Hepatocyte (in vitro differentiated cells): ENCODE data around the gene SPDYE16. TPM values are rescaled to one million over a fixed set of nuclear protein-coding genes. Genes with fewer than 3 reads are reported as not detected.

Experiments
- DNase-seq: peaks from one replicate; pipeline ENCODE4 v3.0.0-alpha.2; 2016; ENCODE audit warnings: low spot score
- H2AFZ ChIP-seq: fragments of 200-600 bp; sonication (generic); 2 replicates; pipeline ENCODE4 v1.6.0; 2016; ENCODE audit warnings: antibody characterized with exemption, mild to moderate bottlenecking
- H3K27ac ChIP-seq: fragments of 200-600 bp; sonication (generic); 2 replicates; pipeline ENCODE4 v1.5.1; 2016; ENCODE audit warnings: mild to moderate bottlenecking
- H3K27me3 ChIP-seq: fragments of 200-600 bp; sonication (generic); 2 replicates; pipeline ENCODE4 v1.6.1; 2016
- H3K36me3 ChIP-seq: fragments of 200-600 bp; sonication (generic); replicated peaks from 2 replicates; pipeline ENCODE4 v1.5.1; 2016; ENCODE audit warnings: low read depth; ENCODE audit not compliant: insufficient read depth
- H3K4me1 ChIP-seq: fragments of 200-600 bp; sonication (generic); 2 replicates; pipeline ENCODE4 v1.5.1; 2016; ENCODE audit warnings: mild to moderate bottlenecking, moderate library complexity; ENCODE audit not compliant: insufficient read depth
- H3K4me2 ChIP-seq: fragments of 200-600 bp; sonication (generic); 2 replicates; pipeline ENCODE4 v1.6.0; 2016
- H3K4me3 ChIP-seq: fragments of 200-600 bp; sonication (generic); 2 replicates; pipeline ENCODE4 v1.5.1; 2016; ENCODE audit warnings: mild to moderate bottlenecking
- H3K79me2 ChIP-seq: fragments of 200-600 bp; sonication (generic); 2 replicates; pipeline ENCODE4 v1.6.0; 2017; ENCODE audit warnings: mild to moderate bottlenecking
- H3K9me2 ChIP-seq: fragments of 200-600 bp; sonication (generic); replicated peaks from 2 replicates; pipeline ENCODE4 v1.6.0; 2017; ENCODE audit warnings: mild to moderate bottlenecking; ENCODE audit not compliant: insufficient read depth
- H3K9me3 ChIP-seq: fragments of 200-600 bp; sonication (generic); 2 replicates; pipeline ENCODE4 v1.5.1; 2016; ENCODE audit warnings: low read depth, mild to moderate bottlenecking
- H4K20me1 ChIP-seq: fragments of 200-600 bp; sonication (generic); 2 replicates; pipeline ENCODE4 v1.6.0; 2016; ENCODE audit warnings: mild to moderate bottlenecking; ENCODE audit not compliant: insufficient read depth, poor library complexity, severe bottlenecking
- EZH2 ChIP-seq: fragments of 200-600 bp; sonication (generic); IDR thresholded peaks from 2 replicates; pipeline ENCODE4 v1.6.1; 2016; ENCODE audit warnings: antibody characterized with exemption, mild to moderate bottlenecking, borderline replicate concordance
- EZH2phosphoT487 ChIP-seq: fragments of 200-600 bp; sonication (generic); IDR thresholded peaks from one replicate; pipeline ENCODE4 v1.6.1; 2018; ENCODE audit warnings: antibody characterized with exemption, mild to moderate bottlenecking, low read depth, moderate library complexity; ENCODE audit not compliant: unreplicated experiment, severe bottlenecking
- WGBS: methylation state at CpG from one replicate; pipeline ENCODE4 v1.1.6; 2016; ENCODE audit warnings: low lambda C conversion rate; ENCODE audit errors: missing lambda C conversion rate; 5-methylcytosine and 5-hydroxymethylcytosine counted together
- polyA plus RNA-seq: library from polyadenylated mRNA; unstranded; fragments of >200 nt; fragmentation: Nextera tagmentation; extraction: Ambion mirVana; gene quantifications from 2 replicates; pipeline ENCODE4 v1.2.1, GENCODE V29; 2016
- total RNA-seq: library from RNA; depleted of rRNA; stranded (reverse); fragments of >200 nt; gene quantifications from 2 replicates; pipeline ENCODE4 v1.2.3, GENCODE V29; 2014
- TF ChIP-seq, protein P1 (sequence below): fragments of 200-600 bp; sonication (generic); IDR thresholded peaks from 2 replicates; pipeline ENCODE4 v1.5.1; 2016; ENCODE audit warnings: antibody characterized with exemption, mild to moderate bottlenecking; ENCODE audit not compliant: poor library complexity

The SPDYE16 gene
- total and polyA plus RNA-seq, 2 experiments from 2014 or later: 0.03 to 1.1 TPM

DNA sequence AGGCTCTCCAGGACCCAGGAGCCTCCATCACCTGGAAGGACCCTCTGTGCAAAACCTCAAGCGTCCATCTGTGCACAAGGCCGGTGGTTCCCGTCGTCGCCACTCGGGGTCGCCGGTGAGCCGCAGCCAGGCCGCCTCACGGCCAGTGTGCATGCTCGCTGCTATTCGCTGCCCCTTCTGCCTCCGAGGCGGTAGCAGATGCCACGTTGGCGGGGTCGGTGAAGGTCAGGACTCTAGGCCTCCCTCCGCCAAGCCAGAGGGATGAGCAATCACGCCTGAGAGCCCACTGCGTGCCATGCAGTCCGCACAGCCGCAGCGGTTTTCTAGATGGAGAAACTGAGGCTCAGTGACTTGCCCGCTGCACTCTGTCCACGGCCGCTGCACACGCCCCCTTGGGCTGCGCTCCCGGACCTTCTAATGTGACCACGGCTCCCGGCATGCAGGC is 27.1 kb downstream of the SPDYE16 start:
- Histone ChIP-seq H2AFZ (no peak overlapping the region), H3K79me2 (no peaks in the 10 kb centered on the region), H3K4me2 (no peak overlapping the region), H3K4me3 (no peak overlapping the region), H3K9me2 (no peaks in the 10 kb centered on the region), H3K36me3 (no peaks in the 10 kb centered on the region), H3K27me3 (no peaks in the 10 kb centered on the region), H3K9me3 (no peaks in the 10 kb centered on the region), H3K27ac (no peak overlapping the region), H3K4me1 (no peaks in the 10 kb centered on the region), H4K20me1 (no peaks in the 10 kb centered on the region)
- no CpG with 5 or more reads among the region's 32 CpGs for WGBS
- no peak for DNase-seq
- no peak for TF ChIP-seq EZH2phosphoT487
- TF ChIP-seq, protein P1, sequence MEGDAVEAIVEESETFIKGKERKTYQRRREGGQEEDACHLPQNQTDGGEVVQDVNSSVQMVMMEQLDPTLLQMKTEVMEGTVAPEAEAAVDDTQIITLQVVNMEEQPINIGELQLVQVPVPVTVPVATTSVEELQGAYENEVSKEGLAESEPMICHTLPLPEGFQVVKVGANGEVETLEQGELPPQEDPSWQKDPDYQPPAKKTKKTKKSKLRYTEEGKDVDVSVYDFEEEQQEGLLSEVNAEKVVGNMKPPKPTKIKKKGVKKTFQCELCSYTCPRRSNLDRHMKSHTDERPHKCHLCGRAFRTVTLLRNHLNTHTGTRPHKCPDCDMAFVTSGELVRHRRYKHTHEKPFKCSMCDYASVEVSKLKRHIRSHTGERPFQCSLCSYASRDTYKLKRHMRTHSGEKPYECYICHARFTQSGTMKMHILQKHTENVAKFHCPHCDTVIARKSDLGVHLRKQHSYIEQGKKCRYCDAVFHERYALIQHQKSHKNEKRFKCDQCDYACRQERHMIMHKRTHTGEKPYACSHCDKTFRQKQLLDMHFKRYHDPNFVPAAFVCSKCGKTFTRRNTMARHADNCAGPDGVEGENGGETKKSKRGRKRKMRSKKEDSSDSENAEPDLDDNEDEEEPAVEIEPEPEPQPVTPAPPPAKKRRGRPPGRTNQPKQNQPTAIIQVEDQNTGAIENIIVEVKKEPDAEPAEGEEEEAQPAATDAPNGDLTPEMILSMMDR: no peak
- TF ChIP-seq EZH2: no peak

DNA sequence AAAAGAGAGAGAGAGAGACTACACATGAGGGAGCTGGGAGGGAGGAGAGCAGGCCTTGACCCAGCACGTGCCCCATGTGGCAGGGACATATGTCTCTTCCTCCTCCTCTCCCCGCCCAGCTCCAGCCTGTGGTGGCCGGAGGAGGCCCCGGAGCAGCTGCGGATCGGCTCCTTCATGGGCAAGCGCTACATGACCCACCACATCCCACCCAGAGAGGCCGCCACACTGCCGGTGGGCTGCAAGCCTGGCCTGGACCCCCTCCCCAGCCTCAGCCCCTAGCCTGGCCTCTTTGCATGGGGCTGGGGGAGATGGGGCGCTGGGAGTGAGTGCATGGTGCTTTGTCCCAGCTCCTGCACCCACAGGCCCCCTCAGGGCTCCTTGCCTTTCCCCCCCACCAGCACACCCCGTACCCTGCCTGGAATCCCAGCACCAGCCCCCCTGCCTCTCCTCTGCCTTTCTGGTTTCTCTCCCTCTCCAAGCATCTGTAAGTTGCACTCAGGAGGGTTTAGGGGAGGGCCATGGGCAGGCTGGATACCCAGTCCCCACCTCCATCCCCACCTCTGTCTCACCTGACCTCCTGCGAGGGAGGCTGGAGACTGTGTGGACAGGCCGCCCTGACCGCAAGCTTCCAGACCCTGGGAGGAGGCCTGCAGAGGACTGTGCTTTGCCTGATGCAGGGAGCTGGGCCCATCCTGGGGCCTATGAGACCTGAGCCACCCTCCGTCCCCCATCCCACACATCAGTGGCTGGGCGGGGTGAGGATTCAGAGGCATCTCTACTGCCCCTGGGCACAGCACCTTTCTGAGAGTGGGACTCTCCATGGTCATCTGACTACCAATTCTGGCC is 27.9 kb downstream of the SPDYE16 start:
- Histone ChIP-seq H3K27ac (no peak overlapping the region), H3K79me2 (no peaks in the 10 kb centered on the region), H3K9me3 (no peaks in the 10 kb centered on the region), H2AFZ (no peak overlapping the region), H3K9me2 (no peaks in the 10 kb centered on the region), H3K4me2 (no peak overlapping the region), H4K20me1 (no peaks in the 10 kb centered on the region), H3K4me3 (no peak overlapping the region), H3K4me1 (peaks cover 3% of the 10 kb centered on the region), H3K36me3 (no peaks in the 10 kb centered on the region), H3K27me3 (no peaks in the 10 kb centered on the region)
- DNase-seq: peak; percentile 22
- WGBS: 82% methylated on average over 10 of the region's 16 CpGs
- TF ChIP-seq EZH2phosphoT487 (no peak), EZH2 (no peak)
- TF ChIP-seq, protein P1: no peak

GRCh38 chr7:76513817-76514799 is 29.0 kb downstream of the SPDYE16 start:
- whole genome bisulfite sequencing: 95% methylated on average over 25 of the region's 29 CpGs
- no peak overlapping the region for H3K4me3 ChIP-seq
- no peak overlapping the region for H2AFZ ChIP-seq
- DNase-seq: peak; percentile 3
- H3K4me1 ChIP-seq: peaks cover 7% of the 10 kb centered on the region
- no peaks in the 10 kb centered on the region for H3K9me2 ChIP-seq
- H3K27ac ChIP-seq: no peak overlapping the region
- no peak overlapping the region for H3K4me2 ChIP-seq
- TF ChIP-seq, protein P1: no peak
- TF ChIP-seq EZH2 (no peak), EZH2phosphoT487 (no peak)
- H3K36me3 ChIP-seq: no peaks in the 10 kb centered on the region
- H4K20me1 ChIP-seq: no peaks in the 10 kb centered on the region
- H3K79me2 ChIP-seq: no peaks in the 10 kb centered on the region
- H3K9me3 ChIP-seq: no peaks in the 10 kb centered on the region
- H3K27me3 ChIP-seq: no peaks in the 10 kb centered on the region
